Measurements from ENCODE around the gene LUC7L2.

LUC7L2 gene

GRCh38 chr7:139365336-139365735 is 5.6 kb downstream of the LUC7L2 start:
- TF ChIP-seq CTCF (IDR thresholded peaks at IDR 0.05; ENCODE audit: insufficient read depth, low read length, poor library complexity, severe bottlenecking) = no peak
- H3K36me3 ChIP-seq (ENCODE audit: control insufficient read depth, insufficient read depth, low read length) = peaks cover 6% of the 10 kb centered on the region
- no peak for DNase-seq (ENCODE audit: extremely low read depth, insufficient read length)

GRCh38 chr7:139366400-139366799 is 6.7 kb downstream of the LUC7L2 start:
- Histone ChIP-seq H3K27me3 (replicated peaks; ENCODE audit: control insufficient read depth, insufficient read depth, low read length) (no peaks in the 10 kb centered on the region), H3K4me3 (replicated peaks; ENCODE audit: low read depth, low read length) (no peak overlapping the region), H3K36me3 (ENCODE audit: control insufficient read depth, insufficient read depth, low read length) (peaks cover 7% of the 10 kb centered on the region)
- DNase-seq (ENCODE audit: extremely low read depth, insufficient read length) = no peak
- no peak for TF ChIP-seq CTCF (IDR thresholded peaks at IDR 0.05; ENCODE audit: insufficient read depth, low read length, poor library complexity, severe bottlenecking)

More at GRCh38 chr7:139365336-139365735, 5.6 kb downstream of the LUC7L2 start:
- Histone ChIP-seq H3K27me3 (replicated peaks; ENCODE audit: control insufficient read depth, insufficient read depth, low read length) (no peaks in the 10 kb centered on the region), H3K4me3 (replicated peaks; ENCODE audit: low read depth, low read length) (no peak overlapping the region)

GRCh38 chr7:139367438-139368155 is 7.9 kb downstream of the LUC7L2 start:
- no peak for TF ChIP-seq CTCF (IDR thresholded peaks at IDR 0.05; ENCODE audit: insufficient read depth, low read length, poor library complexity, severe bottlenecking)
- Histone ChIP-seq H3K27me3 (replicated peaks; ENCODE audit: control insufficient read depth, insufficient read depth, low read length) (no peaks in the 10 kb centered on the region), H3K4me3 (replicated peaks; ENCODE audit: low read depth, low read length) (no peak overlapping the region), H3K36me3 (ENCODE audit: control insufficient read depth, insufficient read depth, low read length) (peaks cover 7% of the 10 kb centered on the region)
- DNase-seq (ENCODE audit: extremely low read depth, insufficient read length) = no peak

GRCh38 chr7:139370301-139370942 is 10.7 kb downstream of the LUC7L2 start:
- Histone ChIP-seq H3K36me3 (ENCODE audit: control insufficient read depth, insufficient read depth, low read length) (peaks cover 5% of the 10 kb centered on the region), H3K4me3 (replicated peaks; ENCODE audit: low read depth, low read length) (no peak overlapping the region), H3K27me3 (replicated peaks; ENCODE audit: control insufficient read depth, insufficient read depth, low read length) (no peaks in the 10 kb centered on the region)
- TF ChIP-seq CTCF (IDR thresholded peaks at IDR 0.05; ENCODE audit: insufficient read depth, low read length, poor library complexity, severe bottlenecking) = no peak
- no peak for DNase-seq (ENCODE audit: extremely low read depth, insufficient read length)

- Histone ChIP-seq H3K27me3 (replicated peaks; ENCODE audit: control insufficient read depth, insufficient read depth, low read length) (no peaks in the 10 kb centered on the region), H3K4me3 (replicated peaks; ENCODE audit: low read depth, low read length) (no peak overlapping the region), H3K36me3 (ENCODE audit: control insufficient read depth, insufficient read depth, low read length) (peaks cover 5% of the 10 kb centered on the region)
- no peak for TF ChIP-seq CTCF (IDR thresholded peaks at IDR 0.05; ENCODE audit: insufficient read depth, low read length, poor library complexity, severe bottlenecking)
- no peak for DNase-seq (ENCODE audit: extremely low read depth, insufficient read length)
Observed at GRCh38 chr7:139370943-139371313, 11.2 kb downstream of the LUC7L2 start.
